CD8-positive, alpha-beta memory T cell (primary cell): ENCODE results near the gene PKN3. TPM values are rescaled to one million over a fixed set of nuclear protein-coding genes. Genes with fewer than 3 reads are reported as not detected.
A peak's percentile ranks its signal among the peaks of the same experiment; 100 is the strongest.
"Not testable (repeated sequence)": the region's sequence is repeated elsewhere in the genome, so short reads cannot be mapped to it uniquely, and the experiment has no call there.

ENCODE experiments used
- CTCF ChIA-PET: fragments of 350-600 bp; sonication (Branson Sonifier 250); formaldehyde crosslinking; loops from one replicate; lab custom pipeline; 2021; ENCODE audit warnings: antibody characterized with exemption; lab: Charles Lee
- POLR2A ChIA-PET: fragments of 350-600 bp; sonication (Branson Sonifier 250); formaldehyde crosslinking; loops from one replicate; lab custom pipeline; 2021; ENCODE audit warnings: antibody characterized with exemption; lab: Charles Lee
- DNase-seq, 5 donors: peaks; one replicate each; pipeline versions ENCODE4 v3.0.0 to v3.0.0-alpha.2; 2020 to 2022; ENCODE audit warnings: mixed read lengths in 1 of 5
- H3K27ac ChIP-seq: one replicate; pipeline ENCODE4 v1.7.0; 2013; ENCODE audit warnings: low read depth, mild to moderate bottlenecking, low read length, moderate library complexity
- H3K27me3 ChIP-seq: 2 replicates; pipeline ENCODE4 v1.7.0; 2013; ENCODE audit warnings: low read length, mild to moderate bottlenecking; ENCODE audit not compliant: insufficient read depth, poor library complexity, severe bottlenecking
- H3K36me3 ChIP-seq: 2 replicates; pipeline ENCODE4 v1.7.0; 2013; ENCODE audit warnings: mild to moderate bottlenecking, low read length, moderate library complexity; ENCODE audit not compliant: insufficient read depth
- H3K4me1 ChIP-seq: 2 replicates; pipeline ENCODE4 v1.7.0; 2013; ENCODE audit warnings: mild to moderate bottlenecking, low read length, moderate library complexity; ENCODE audit not compliant: insufficient read depth
- H3K4me3 ChIP-seq: 2 replicates; pipeline ENCODE4 v1.7.0; 2013; ENCODE audit warnings: mild to moderate bottlenecking, low read length
- H3K9me3 ChIP-seq: 2 replicates; pipeline ENCODE4 v1.7.0; 2013; ENCODE audit warnings: mild to moderate bottlenecking, low read length
- H3K27ac Mint-ChIP-seq, 8 donors: one replicate each; pipeline ENCODE4 v1.8.0; 2020 to 2021; ENCODE audit warnings: mixed read lengths in 8 of 8, mild to moderate bottlenecking in 6 of 8, inconsistent platforms in 3 of 8, moderate library complexity in 3 of 8
- H3K27me3 Mint-ChIP-seq, 2 donors: one replicate each; pipeline ENCODE4 v1.8.0; 2020 to 2021; ENCODE audit warnings: mixed read lengths in 2 of 2, mild to moderate bottlenecking in 1 of 2, moderate library complexity in 1 of 2
- H3K36me3 Mint-ChIP-seq, 3 donors: one replicate each; pipeline ENCODE4 v1.8.0; 2020 to 2021; ENCODE audit warnings: mixed read lengths in 3 of 3, inconsistent platforms in 1 of 3, mild to moderate bottlenecking in 1 of 3
- H3K4me1 Mint-ChIP-seq, 3 donors: one replicate each; pipeline ENCODE4 v1.8.0; 2020 to 2021; ENCODE audit warnings: mixed read lengths in 3 of 3, inconsistent platforms in 1 of 3, mild to moderate bottlenecking in 1 of 3
- H3K4me3 Mint-ChIP-seq, 7 donors: one replicate each; pipeline ENCODE4 v1.8.0; 2020 to 2021; ENCODE audit warnings: mixed read lengths in 7 of 7, mild to moderate bottlenecking in 6 of 7, moderate library complexity in 4 of 7, inconsistent platforms in 2 of 7
- H3K9me3 Mint-ChIP-seq, 5 donors: one replicate each; pipeline ENCODE4 v1.8.0; 2020 to 2022; ENCODE audit warnings: mixed read lengths in 5 of 5, mild to moderate bottlenecking in 3 of 5, moderate library complexity in 2 of 5, inconsistent platforms in 1 of 5
- polyA plus RNA-seq: library from polyadenylated mRNA; unstranded; fragments of 300-500 nt; fragmentation: Illumina TruSeq; gene quantifications from one replicate; pipeline ENCODE4 v1.2.3, GENCODE V29; 2021
- total RNA-seq, 2 experiments: library from RNA; stranded (reverse); gene quantifications; one replicate each; pipeline ENCODE4 v1.2.3, GENCODE V29; 2021

Gene PKN3
- total and polyA plus RNA-seq, 3 experiments from 2014 or later, result 1.4 to 7.9 (median 7.5) TPM

DNA sequence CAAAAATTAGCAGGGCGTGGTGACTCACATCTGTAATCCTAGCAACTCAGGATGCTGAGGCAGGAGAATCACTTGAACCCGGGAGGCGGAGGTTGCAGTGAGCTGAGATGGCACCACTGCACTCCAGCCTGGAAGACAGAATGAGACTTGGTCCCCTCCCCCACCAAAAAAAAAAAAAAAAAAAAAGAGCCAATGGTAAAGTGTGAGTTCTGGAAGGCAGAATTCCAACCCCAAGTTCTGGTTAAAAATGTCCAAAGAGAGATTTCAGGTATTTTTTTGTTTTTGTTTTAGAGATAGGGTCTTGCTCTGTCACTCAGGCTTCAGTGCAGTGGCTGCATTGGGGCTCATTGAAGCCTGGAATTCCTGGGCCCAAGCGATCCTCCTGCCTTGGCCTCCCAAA is 14.8 kb upstream of the PKN3 start:
- peaks cover 7 to 26% (median 8%) of the 10 kb centered on the region in 3 donors for H3K36me3 Mint-ChIP-seq
- H3K27me3 ChIP-seq, result no peaks in the 10 kb centered on the region
- peaks cover 56 to 75% (median 67%) of the 10 kb centered on the region in 3 donors for H3K4me1 Mint-ChIP-seq
- DNase-seq, result no peak
- peak overlapping the region in 6 of 8 donors; percentile 19 to 99 (median 94) for H3K27ac Mint-ChIP-seq
- H3K27me3 Mint-ChIP-seq, result no peaks in the 10 kb centered on the region
- H3K4me3 Mint-ChIP-seq, result peak overlapping the region in 5 of 7 donors; percentile 85 to 95 (median 90)
- H3K36me3 ChIP-seq, result peaks cover 14% of the 10 kb centered on the region
- H3K27ac ChIP-seq, result no peak overlapping the region
- peaks cover 63% of the 10 kb centered on the region for H3K4me1 ChIP-seq
- no peaks in the 10 kb centered on the region for H3K9me3 ChIP-seq
- POLR2A ChIA-PET, result no interaction called here
- no peaks in the 10 kb centered on the region for H3K9me3 Mint-ChIP-seq
- no peak overlapping the region for H3K4me3 ChIP-seq
- CTCF ChIA-PET, result interaction anchor here (1.1 kb wide), 1 partner anchor 15 kb away, joined by 5 read pairs; the partner anchor contains the start of gene PKN3

GRCh38 chr9:128688501-128689292 is 13.6 kb upstream of the PKN3 start, which contains the start of gene SET:
Gene SET (plus strand): TSS chr9:128689222. CDS start chr9:128689583, 361 bp downstream.
- no peaks in the 10 kb centered on the region for H3K27me3 Mint-ChIP-seq
- Histone ChIP-seq H3K4me1 (peaks cover 54% of the 10 kb centered on the region), H3K9me3 (no peaks in the 10 kb centered on the region), H3K4me3 (peak within 1 kb of the TSS; percentile 88), H3K27me3 (no peaks in the 10 kb centered on the region), H3K27ac (peak within 1 kb of the TSS; percentile 88), H3K36me3 (peaks cover 27% of the 10 kb centered on the region)
- H3K4me3 Mint-ChIP-seq, result peak within 1 kb of the TSS; percentile 85 to 94 (median 90)
- DNase-seq, result peak; percentile 88 to 94 (median 93)
- H3K9me3 Mint-ChIP-seq, result no peaks in the 10 kb centered on the region
- ChIA-PET POLR2A (interaction anchor here (0.5 to 1.3 kb wide), 10 partner anchors 12 to 345 kb away, joined by 3 to 8 read pairs (median 4); partner anchors contain the start of genes ENDOG, PKN3, SH3GLB2 and ZDHHC12), CTCF (interaction anchor here (0.9 to 1.1 kb wide), 3 partner anchors 13 to 36 kb away, joined by 3 to 5 read pairs (median 3); partner anchors contain the start of gene PKN3)
- H3K27ac Mint-ChIP-seq, result peak within 1 kb of the TSS; percentile 92 to 98 (median 95)
- H3K4me1 Mint-ChIP-seq, result peaks cover 54 to 71% (median 66%) of the 10 kb centered on the region in 3 donors
- H3K36me3 Mint-ChIP-seq, result peaks cover 9 to 39% (median 13%) of the 10 kb centered on the region in 3 donors

- POLR2A ChIA-PET, result interaction anchor here (0.5 to 1.3 kb wide), 13 partner anchors 11 to 1145 kb away, joined by 3 to 8 read pairs (median 5); partner anchors contain the start of genes DYNC2I2, ENDOG, PKN3 and SH3GLB2
- DNase-seq, result peak in 3 of 5 donors; percentile 57 to 76 (median 60)
Measured at GRCh38 chr9:128689293-128689774, 13.0 kb upstream of the PKN3 start.

DNA sequence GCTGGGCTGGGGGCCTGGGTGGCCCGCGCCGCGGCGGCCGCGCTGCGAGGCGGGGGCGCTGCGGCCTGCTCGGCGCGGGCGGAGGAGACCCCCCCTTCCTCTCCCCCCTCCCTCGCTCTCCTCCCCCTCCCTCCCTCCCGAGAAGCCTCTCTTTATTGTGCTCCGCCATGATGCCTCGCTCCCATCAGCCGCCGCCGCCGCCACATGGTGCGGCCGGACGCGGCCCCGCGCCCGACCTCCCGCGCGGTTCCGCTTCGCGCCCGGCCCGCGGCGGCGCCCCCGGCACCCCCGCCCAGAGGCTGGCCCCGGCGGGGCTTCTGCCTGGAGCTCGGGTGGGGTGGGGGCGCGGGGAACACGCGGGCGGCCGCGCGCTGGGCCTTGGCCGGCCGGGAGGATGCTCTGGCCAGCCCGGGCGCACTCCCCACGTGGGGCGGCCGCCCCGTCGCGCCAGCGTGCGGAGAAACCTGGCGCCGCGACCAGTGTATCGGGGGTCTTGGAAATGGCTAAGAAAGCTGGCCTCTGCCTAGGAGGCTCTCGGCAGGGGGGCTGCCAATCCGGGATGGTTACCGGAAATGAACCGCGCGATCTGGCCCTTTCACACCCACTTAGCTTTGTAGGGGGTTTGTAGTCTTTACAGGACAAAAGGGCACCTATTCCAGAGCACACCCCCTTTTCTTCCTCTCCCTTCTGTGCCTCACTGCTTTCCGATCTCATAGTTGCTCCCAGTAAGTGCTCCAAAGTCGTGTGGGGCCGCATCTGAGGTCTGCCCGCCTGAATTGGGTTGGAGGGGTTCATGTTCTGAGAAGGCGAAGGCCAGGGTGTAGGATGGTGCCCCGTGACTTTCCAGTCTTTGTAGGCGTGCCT is 12.3 kb upstream of the PKN3 start:
- H3K9me3 ChIP-seq, result no peaks in the 10 kb centered on the region
- Mint-ChIP-seq H3K4me1 (peaks cover 42 to 59% (median 55%) of the 10 kb centered on the region in 3 donors), H3K4me3 (peak overlapping the region; percentile 90 to 100 (median 99)), H3K27ac (peak overlapping the region; percentile 89 to 100 (median 99)), H3K27me3 (no peaks in the 10 kb centered on the region), H3K36me3 (peaks cover 11 to 45% (median 14%) of the 10 kb centered on the region in 3 donors), H3K9me3 (no peaks in the 10 kb centered on the region)
- DNase-seq, result peak; percentile 41 to 74 (median 51)
- H3K4me1 ChIP-seq, result peaks cover 47% of the 10 kb centered on the region
- CTCF ChIA-PET, result interaction anchor here (1.0 to 4.4 kb wide), 2 partner anchors 12 to 36 kb away, joined by 3 to 22 read pairs; partner anchors contain the start of gene PKN3
- H3K36me3 ChIP-seq, result peaks cover 35% of the 10 kb centered on the region
- peak overlapping the region; percentile 88 for H3K27ac ChIP-seq
- peak overlapping the region; percentile 88 for H3K4me3 ChIP-seq
- POLR2A ChIA-PET, result interaction anchor here (0.6 to 1.3 kb wide), 14 partner anchors 11 to 1144 kb away, joined by 3 to 8 read pairs (median 5); partner anchors contain the start of genes DYNC2I2, ENDOG, PKN3 and SH3GLB2
- H3K27me3 ChIP-seq, result no peaks in the 10 kb centered on the region

More at GRCh38 chr9:128689293-128689774, 13.0 kb upstream of the PKN3 start:
- H3K4me3 ChIP-seq, result no peak overlapping the region
- H3K27ac ChIP-seq, result peak overlapping the region; percentile 68
- H3K36me3 Mint-ChIP-seq, result peaks cover 11 to 42% (median 14%) of the 10 kb centered on the region in 3 donors
- H3K9me3 Mint-ChIP-seq, result no peaks in the 10 kb centered on the region
- H3K4me1 ChIP-seq, result peaks cover 54% of the 10 kb centered on the region
- CTCF ChIA-PET, result interaction anchor here (0.9 to 1.0 kb wide), 2 partner anchors 35 kb away, joined by 3 read pairs; no protein-coding TSS in a partner anchor
- H3K27me3 ChIP-seq, result no peaks in the 10 kb centered on the region
- H3K27me3 Mint-ChIP-seq, result no peaks in the 10 kb centered on the region
- peak overlapping the region in 2 of 8 donors; percentile 35 to 65 for H3K27ac Mint-ChIP-seq
- H3K4me3 Mint-ChIP-seq, result peak overlapping the region; percentile 35 to 80 (median 66)
- peaks cover 32% of the 10 kb centered on the region for H3K36me3 ChIP-seq
- peaks cover 49 to 66% (median 63%) of the 10 kb centered on the region in 3 donors for H3K4me1 Mint-ChIP-seq
- no peaks in the 10 kb centered on the region for H3K9me3 ChIP-seq

GRCh38 chr9:128690684-128691034 is 11.6 kb upstream of the PKN3 start:
- ChIA-PET CTCF (interaction anchor here (4.4 kb wide), 1 partner anchor 11 kb away, joined by 22 read pairs; the partner anchor contains the start of gene PKN3), POLR2A (interaction anchor here (0.6 to 1.1 kb wide), 3 partner anchors 12 to 127 kb away, joined by 3 to 5 read pairs (median 3); partner anchors contain the start of genes PKN3 and ZDHHC12)
- no peaks in the 10 kb centered on the region for H3K9me3 Mint-ChIP-seq
- peaks cover 36 to 53% (median 49%) of the 10 kb centered on the region in 3 donors for H3K4me1 Mint-ChIP-seq
- H3K4me3 ChIP-seq, result peak overlapping the region; percentile 88
- H3K9me3 ChIP-seq, result no peaks in the 10 kb centered on the region
- H3K4me1 ChIP-seq, result peaks cover 41% of the 10 kb centered on the region
- H3K4me3 Mint-ChIP-seq, result peak overlapping the region; percentile 90 to 100 (median 99)
- no peaks in the 10 kb centered on the region for H3K27me3 ChIP-seq
- DNase-seq, result peak in 1 of 5 donors; percentile 17
- peaks cover 37% of the 10 kb centered on the region for H3K36me3 ChIP-seq
- H3K27ac ChIP-seq, result peak overlapping the region; percentile 88
- H3K27me3 Mint-ChIP-seq, result no peaks in the 10 kb centered on the region
- H3K36me3 Mint-ChIP-seq, result peaks cover 11 to 49% (median 14%) of the 10 kb centered on the region in 3 donors
- H3K27ac Mint-ChIP-seq, result peak overlapping the region; percentile 89 to 100 (median 99)

- H3K27ac ChIP-seq, H3K9me3 Mint-ChIP-seq, H3K27me3 ChIP-seq, H3K4me3 ChIP-seq, DNase-seq, H3K9me3 ChIP-seq, H3K27me3 Mint-ChIP-seq: not testable (repeated sequence)
- peaks cover 20 to 30% (median 25%) of the 10 kb centered on the region in 3 donors for H3K4me1 Mint-ChIP-seq
- POLR2A ChIA-PET, result interaction anchor here (1.3 kb wide), 1 partner anchor 10 kb away, joined by 4 read pairs; no protein-coding TSS in a partner anchor
- CTCF ChIA-PET, result interaction anchor here (4.4 kb wide), 1 partner anchor 8 kb away, joined by 22 read pairs; the partner anchor contains the start of gene PKN3
- peaks cover 40% of the 10 kb centered on the region for H3K36me3 ChIP-seq
- H3K4me3 Mint-ChIP-seq, result peak overlapping the region in 1 of 7 donors; percentile 81
- H3K36me3 Mint-ChIP-seq, result peaks cover 11 to 62% (median 14%) of the 10 kb centered on the region in 3 donors
- H3K27ac Mint-ChIP-seq, result peak overlapping the region in 5 of 8 donors; percentile 52 to 93 (median 75)
- H3K4me1 ChIP-seq, result peaks cover 11% of the 10 kb centered on the region
Measured at GRCh38 chr9:128693738-128694137, 8.6 kb upstream of the PKN3 start.
